NCI-H774 (cell line): ENCODE measurements around the gene EGLN2.
"Not testable (repeated sequence)": the region's sequence is repeated elsewhere in the genome, so short reads cannot be mapped to it uniquely, and the experiment has no call there.

Experiments used
- DNase-seq: peaks from one replicate; lab custom pipeline; 2025; lab: John Stamatoyannopoulos, UW

Gene EGLN2

GRCh38 chr19:40802300-40803169 is 3.5 kb downstream of the EGLN2 start:
- no peak for DNase-seq

GRCh38 chr19:40803170-40803856 is 4.3 kb downstream of the EGLN2 start:
- DNase-seq, result no peak

GRCh38 chr19:40803857-40804782 is 5.1 kb downstream of the EGLN2 start:
- DNase-seq, result no peak

GRCh38 chr19:40804783-40805242 is 5.8 kb downstream of the EGLN2 start:
- no peak for DNase-seq

GRCh38 chr19:40805258-40805868 is 6.4 kb downstream of the EGLN2 start:
- DNase-seq, result no peak

- DNase-seq, result no peak
Observed at GRCh38 chr19:40806423-40807146, 7.6 kb downstream of the EGLN2 start.

- no peak for DNase-seq
Observed at GRCh38 chr19:40807147-40808020, 8.4 kb downstream of the EGLN2 start.

GRCh38 chr19:40808021-40808325 is 9.0 kb downstream of the EGLN2 start:
- DNase-seq, result no peak

GRCh38 chr19:40808497-40808896 is 9.5 kb downstream of the EGLN2 start:
- DNase-seq, result no peak

GRCh38 chr19:40809358-40810086 is 10.5 kb downstream of the EGLN2 start:
- no peak for DNase-seq

- no peak for DNase-seq
Observed at GRCh38 chr19:40810160-40810559, 11.2 kb downstream of the EGLN2 start.

- DNase-seq, result peak; percentile 63
Observed at GRCh38 chr19:40810649-40811408, 11.8 kb downstream of the EGLN2 start.

GRCh38 chr19:40811478-40812341 is 12.7 kb downstream of the EGLN2 start:
- no peak for DNase-seq

- DNase-seq, result not testable (repeated sequence)
Observed at GRCh38 chr19:40812571-40812970, 13.6 kb downstream of the EGLN2 start.

- no peak for DNase-seq
Observed at GRCh38 chr19:40813182-40813581, 14.2 kb downstream of the EGLN2 start.

GRCh38 chr19:40815223-40815622 is 16.2 kb downstream of the EGLN2 start:
- no peak for DNase-seq

- DNase-seq, result peak; percentile 10
Observed at GRCh38 chr19:40818480-40819399, 19.7 kb downstream of the EGLN2 start.
